ENCODE data around the gene IGSF9. TPM values are rescaled to one million over a fixed set of nuclear protein-coding genes. Genes with fewer than 3 reads are reported as not detected.

IGSF9 gene
- total and polyA plus RNA-seq, 2 of the 13 experiments (the other 11 are each of a cell fraction or from before 2014, with no cell fraction given) = 0.03 TPM; not detected in 1

- TF ChIP-seq ZNF142 (CRISPR knock-in tag; IDR thresholded peaks at IDR 0.05) (no peak), IKZF4 (CRISPR knock-in tag; IDR thresholded peaks at IDR 0.05; ENCODE audit: borderline replicate concordance, low read depth, not compliant biosample characterization) (no peak), ZNF672 (CRISPR knock-in tag; IDR thresholded peaks at IDR 0.05) (no peak), ZNF569 (CRISPR knock-in tag; IDR thresholded peaks at IDR 0.05; ENCODE audit: borderline replicate concordance) (no peak), MEF2D (CRISPR knock-in tag; IDR thresholded peaks at IDR 0.05) (0 out of 2 replicates have a peak, but pooled peaks have one; percentile 33), FOXC1 (CRISPR knock-in tag; IDR thresholded peaks at IDR 0.05; ENCODE audit: borderline replicate concordance) (no peak), BCL6 (CRISPR knock-in tag; IDR thresholded peaks at IDR 0.05) (peak; percentile 87), CBFB (CRISPR knock-in tag; IDR thresholded peaks at IDR 0.05) (no peak), KDM4B (CRISPR knock-in tag; IDR thresholded peaks at IDR 0.05) (no peak), NFIB (CRISPR knock-in tag; IDR thresholded peaks at IDR 0.05; ENCODE audit: borderline replicate concordance) (no peak), RCOR2 (CRISPR knock-in tag; IDR thresholded peaks at IDR 0.05) (no peak), NPAS2 (CRISPR knock-in tag; IDR thresholded peaks at IDR 0.05; ENCODE audit: borderline replicate concordance) (no peak), ZNF670 (CRISPR knock-in tag; IDR thresholded peaks at IDR 0.05; ENCODE audit: borderline replicate concordance) (no peak), ZNF343 (CRISPR knock-in tag; IDR thresholded peaks at IDR 0.05) (no peak), GPN1 (CRISPR knock-in tag; IDR thresholded peaks at IDR 0.05; ENCODE audit: borderline replicate concordance) (no peak), ZNF644 (CRISPR knock-in tag; IDR thresholded peaks at IDR 0.05; ENCODE audit: low read depth) (peak; percentile 87)
- TF ChIP-seq, protein P1, sequence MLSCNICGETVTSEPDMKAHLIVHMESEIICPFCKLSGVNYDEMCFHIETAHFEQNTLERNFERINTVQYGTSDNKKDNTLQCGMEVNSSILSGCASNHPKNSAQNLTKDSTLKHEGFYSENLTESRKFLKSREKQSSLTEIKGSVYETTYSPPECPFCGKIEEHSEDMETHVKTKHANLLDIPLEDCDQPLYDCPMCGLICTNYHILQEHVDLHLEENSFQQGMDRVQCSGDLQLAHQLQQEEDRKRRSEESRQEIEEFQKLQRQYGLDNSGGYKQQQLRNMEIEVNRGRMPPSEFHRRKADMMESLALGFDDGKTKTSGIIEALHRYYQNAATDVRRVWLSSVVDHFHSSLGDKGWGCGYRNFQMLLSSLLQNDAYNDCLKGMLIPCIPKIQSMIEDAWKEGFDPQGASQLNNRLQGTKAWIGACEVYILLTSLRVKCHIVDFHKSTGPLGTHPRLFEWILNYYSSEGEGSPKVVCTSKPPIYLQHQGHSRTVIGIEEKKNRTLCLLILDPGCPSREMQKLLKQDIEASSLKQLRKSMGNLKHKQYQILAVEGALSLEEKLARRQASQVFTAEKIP (CRISPR knock-in tag; IDR thresholded peaks at IDR 0.05; ENCODE audit: borderline replicate concordance) = no peak
- TF ChIP-seq, protein P2, sequence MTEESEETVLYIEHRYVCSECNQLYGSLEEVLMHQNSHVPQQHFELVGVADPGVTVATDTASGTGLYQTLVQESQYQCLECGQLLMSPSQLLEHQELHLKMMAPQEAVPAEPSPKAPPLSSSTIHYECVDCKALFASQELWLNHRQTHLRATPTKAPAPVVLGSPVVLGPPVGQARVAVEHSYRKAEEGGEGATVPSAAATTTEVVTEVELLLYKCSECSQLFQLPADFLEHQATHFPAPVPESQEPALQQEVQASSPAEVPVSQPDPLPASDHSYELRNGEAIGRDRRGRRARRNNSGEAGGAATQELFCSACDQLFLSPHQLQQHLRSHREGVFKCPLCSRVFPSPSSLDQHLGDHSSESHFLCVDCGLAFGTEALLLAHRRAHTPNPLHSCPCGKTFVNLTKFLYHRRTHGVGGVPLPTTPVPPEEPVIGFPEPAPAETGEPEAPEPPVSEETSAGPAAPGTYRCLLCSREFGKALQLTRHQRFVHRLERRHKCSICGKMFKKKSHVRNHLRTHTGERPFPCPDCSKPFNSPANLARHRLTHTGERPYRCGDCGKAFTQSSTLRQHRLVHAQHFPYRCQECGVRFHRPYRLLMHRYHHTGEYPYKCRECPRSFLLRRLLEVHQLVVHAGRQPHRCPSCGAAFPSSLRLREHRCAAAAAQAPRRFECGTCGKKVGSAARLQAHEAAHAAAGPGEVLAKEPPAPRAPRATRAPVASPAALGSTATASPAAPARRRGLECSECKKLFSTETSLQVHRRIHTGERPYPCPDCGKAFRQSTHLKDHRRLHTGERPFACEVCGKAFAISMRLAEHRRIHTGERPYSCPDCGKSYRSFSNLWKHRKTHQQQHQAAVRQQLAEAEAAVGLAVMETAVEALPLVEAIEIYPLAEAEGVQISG (CRISPR knock-in tag; IDR thresholded peaks at IDR 0.05) = no peak
- TF ChIP-seq, protein P3, sequence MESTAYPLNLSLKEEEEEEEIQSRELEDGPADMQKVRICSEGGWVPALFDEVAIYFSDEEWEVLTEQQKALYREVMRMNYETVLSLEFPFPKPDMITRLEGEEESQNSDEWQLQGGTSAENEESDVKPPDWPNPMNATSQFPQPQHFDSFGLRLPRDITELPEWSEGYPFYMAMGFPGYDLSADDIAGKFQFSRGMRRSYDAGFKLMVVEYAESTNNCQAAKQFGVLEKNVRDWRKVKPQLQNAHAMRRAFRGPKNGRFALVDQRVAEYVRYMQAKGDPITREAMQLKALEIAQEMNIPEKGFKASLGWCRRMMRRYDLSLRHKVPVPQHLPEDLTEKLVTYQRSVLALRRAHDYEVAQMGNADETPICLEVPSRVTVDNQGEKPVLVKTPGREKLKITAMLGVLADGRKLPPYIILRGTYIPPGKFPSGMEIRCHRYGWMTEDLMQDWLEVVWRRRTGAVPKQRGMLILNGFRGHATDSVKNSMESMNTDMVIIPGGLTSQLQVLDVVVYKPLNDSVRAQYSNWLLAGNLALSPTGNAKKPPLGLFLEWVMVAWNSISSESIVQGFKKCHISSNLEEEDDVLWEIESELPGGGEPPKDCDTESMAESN (CRISPR knock-in tag; conservative IDR thresholded peaks at IDR 0.05) = peak; percentile 48; the same call in 1 of the 2 replicates
These were observed 25.5 kb upstream of the IGSF9 start (continued) for GRCh38 chr1:159970932-159971342.
